ENCODE results near the gene SLC16A1. TPM values are rescaled to one million over a fixed set of nuclear protein-coding genes. Genes with fewer than 3 reads are reported as not detected.

Gene SLC16A1
- total and polyA plus RNA-seq, 4 donors, result 28.3 to 87.3 (median 34.5) TPM

DNA sequence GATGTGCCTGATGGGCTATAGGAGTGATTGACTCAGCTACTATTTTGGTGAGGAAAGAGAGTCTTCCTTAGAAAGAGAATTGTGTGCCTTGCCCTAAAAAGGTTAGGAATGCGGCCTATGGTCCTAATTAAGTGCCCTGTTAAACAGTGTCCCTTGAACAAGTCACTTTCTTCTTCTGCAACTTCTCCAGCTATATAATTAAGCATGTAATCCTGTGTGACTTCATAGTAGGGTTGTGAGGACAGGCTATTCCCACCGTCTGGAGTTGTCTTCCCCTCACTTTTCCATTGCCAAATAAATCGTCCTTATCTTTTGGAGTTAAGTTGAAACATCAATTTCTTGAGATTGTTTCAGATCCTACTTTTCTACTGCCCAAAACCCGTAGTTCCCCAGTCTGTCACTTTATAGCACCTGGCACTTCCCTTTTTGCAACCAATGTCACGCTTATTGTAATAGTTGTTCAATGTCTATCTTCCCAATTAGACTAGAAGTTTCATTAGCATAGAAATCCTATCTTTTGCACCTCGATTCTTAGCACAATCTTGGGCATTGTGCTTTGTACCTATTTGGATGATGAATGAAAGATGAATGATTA lies 27.6 kb upstream of the SLC16A1 start:
- H3K9ac ChIP-seq (ENCODE audit: low read depth in 1 of 2, low read length in 2 of 2), result no peak overlapping the region
- no peak overlapping the region for H3K4me3 ChIP-seq (ENCODE audit: low read depth in 1 of 3, low read length in 3 of 3)
- DNase-seq (ENCODE audit: low spot score), result no peak
- H3K9me3 ChIP-seq (ENCODE audit: control insufficient read depth in 4 of 4, low read length in 3 of 4), result no peaks in the 10 kb centered on the region
- no peak overlapping the region for H3K27ac ChIP-seq (ENCODE audit: low read depth in 1 of 2, low read length in 2 of 2)
- H3K27me3 ChIP-seq (ENCODE audit: control insufficient read depth in 4 of 4, insufficient read depth in 4 of 4, low read length in 3 of 4), result no peaks in the 10 kb centered on the region
- H3K36me3 ChIP-seq (ENCODE audit: control insufficient read depth in 4 of 4, insufficient read depth in 3 of 4, low read depth in 1 of 4, low read length in 3 of 4), result no peaks in the 10 kb centered on the region
- WGBS, result 81% methylated on average over 6 of the region's 6 CpGs
- TF ChIP-seq YY1 (IDR thresholded peaks at IDR 0.05), result no peak
- peaks cover 0 to 5% (median 4%) of the 10 kb centered on the region in 4 donors for H3K4me1 ChIP-seq (ENCODE audit: control insufficient read depth in 4 of 4, insufficient read depth in 4 of 4, low read length in 3 of 4)

DNA sequence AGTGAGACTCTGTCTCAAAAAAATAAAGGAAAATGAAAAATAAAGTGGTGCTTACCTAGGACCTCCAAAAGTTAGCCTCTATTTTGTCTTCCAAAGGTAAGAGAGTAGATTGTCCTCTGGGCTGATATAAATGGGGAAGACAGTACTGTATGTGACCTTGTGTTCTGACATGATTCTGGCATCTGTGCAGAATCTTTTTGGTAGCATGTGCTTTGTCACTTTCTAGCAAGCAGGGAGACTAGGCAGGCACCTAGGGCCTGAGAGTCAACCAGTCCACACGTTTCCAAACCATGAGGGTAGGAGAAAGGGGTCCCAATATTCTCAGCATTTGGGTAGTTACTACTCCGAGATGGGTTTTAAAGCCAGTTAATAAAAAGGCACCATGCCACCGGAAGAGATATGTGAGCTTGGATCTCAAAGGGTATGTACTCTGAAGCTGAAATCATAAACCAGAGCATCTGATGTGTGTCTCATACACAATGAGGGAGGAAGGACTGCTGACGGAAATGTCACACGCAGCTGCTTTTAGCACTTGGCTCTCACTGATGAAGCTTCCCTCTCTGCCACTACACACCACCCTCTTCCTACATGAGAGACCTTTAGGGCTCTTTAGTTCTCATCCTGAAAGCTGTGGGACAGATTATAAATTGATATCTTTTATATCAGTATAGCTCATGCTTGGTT lies 27.0 kb upstream of the SLC16A1 start:
- WGBS, result 84% methylated on average over 5 of the region's 5 CpGs

DNA sequence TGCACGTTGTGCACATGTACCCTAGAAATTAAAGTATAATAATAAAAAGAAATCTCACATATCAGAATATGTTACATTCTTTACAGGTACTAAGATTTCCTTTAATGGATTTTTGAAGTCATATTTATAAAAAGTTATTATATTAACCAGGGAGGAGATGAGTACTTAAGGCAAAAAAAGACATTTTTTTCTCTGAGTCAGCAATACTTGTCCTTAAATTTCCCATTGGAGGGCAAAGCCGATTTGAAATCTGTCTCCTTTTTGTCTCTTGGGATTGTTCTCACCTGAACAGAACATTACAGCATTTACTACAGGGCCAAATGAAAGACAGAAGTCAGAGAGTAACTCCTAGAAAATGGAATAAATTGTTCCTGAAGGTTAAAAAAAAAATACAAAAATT lies 26.3 kb upstream of the SLC16A1 start:
- no peak overlapping the region for H3K27ac ChIP-seq (ENCODE audit: low read depth in 1 of 2, low read length in 2 of 2)
- no peaks in the 10 kb centered on the region for H3K36me3 ChIP-seq (ENCODE audit: control insufficient read depth in 4 of 4, insufficient read depth in 3 of 4, low read depth in 1 of 4, low read length in 3 of 4)
- no peaks in the 10 kb centered on the region for H3K4me1 ChIP-seq (ENCODE audit: control insufficient read depth in 4 of 4, insufficient read depth in 4 of 4, low read length in 3 of 4)
- 96% methylated on average over 2 of the region's 2 CpGs for WGBS
- H3K4me3 ChIP-seq (ENCODE audit: low read depth in 1 of 3, low read length in 3 of 3), result no peak overlapping the region
- no peaks in the 10 kb centered on the region for H3K9me3 ChIP-seq (ENCODE audit: control insufficient read depth in 4 of 4, low read length in 3 of 4)
- no peak for DNase-seq (ENCODE audit: low spot score)
- H3K27me3 ChIP-seq (ENCODE audit: control insufficient read depth in 4 of 4, insufficient read depth in 4 of 4, low read length in 3 of 4), result no peaks in the 10 kb centered on the region
- H3K9ac ChIP-seq (ENCODE audit: low read depth in 1 of 2, low read length in 2 of 2), result no peak overlapping the region
- TF ChIP-seq HNF4G (IDR thresholded peaks at IDR 0.05) (no peak), RXRA (IDR thresholded peaks at IDR 0.05) (no peak), YY1 (IDR thresholded peaks at IDR 0.05) (no peak), FOXA1 (IDR thresholded peaks at IDR 0.05) (no peak), GABPA (IDR thresholded peaks at IDR 0.05 in 1 of 2, conservative IDR thresholded peaks at IDR 0.05 in 1 of 2) (no peak), SP1 (IDR thresholded peaks at IDR 0.05) (no peak)
- TF ChIP-seq, protein P1, sequence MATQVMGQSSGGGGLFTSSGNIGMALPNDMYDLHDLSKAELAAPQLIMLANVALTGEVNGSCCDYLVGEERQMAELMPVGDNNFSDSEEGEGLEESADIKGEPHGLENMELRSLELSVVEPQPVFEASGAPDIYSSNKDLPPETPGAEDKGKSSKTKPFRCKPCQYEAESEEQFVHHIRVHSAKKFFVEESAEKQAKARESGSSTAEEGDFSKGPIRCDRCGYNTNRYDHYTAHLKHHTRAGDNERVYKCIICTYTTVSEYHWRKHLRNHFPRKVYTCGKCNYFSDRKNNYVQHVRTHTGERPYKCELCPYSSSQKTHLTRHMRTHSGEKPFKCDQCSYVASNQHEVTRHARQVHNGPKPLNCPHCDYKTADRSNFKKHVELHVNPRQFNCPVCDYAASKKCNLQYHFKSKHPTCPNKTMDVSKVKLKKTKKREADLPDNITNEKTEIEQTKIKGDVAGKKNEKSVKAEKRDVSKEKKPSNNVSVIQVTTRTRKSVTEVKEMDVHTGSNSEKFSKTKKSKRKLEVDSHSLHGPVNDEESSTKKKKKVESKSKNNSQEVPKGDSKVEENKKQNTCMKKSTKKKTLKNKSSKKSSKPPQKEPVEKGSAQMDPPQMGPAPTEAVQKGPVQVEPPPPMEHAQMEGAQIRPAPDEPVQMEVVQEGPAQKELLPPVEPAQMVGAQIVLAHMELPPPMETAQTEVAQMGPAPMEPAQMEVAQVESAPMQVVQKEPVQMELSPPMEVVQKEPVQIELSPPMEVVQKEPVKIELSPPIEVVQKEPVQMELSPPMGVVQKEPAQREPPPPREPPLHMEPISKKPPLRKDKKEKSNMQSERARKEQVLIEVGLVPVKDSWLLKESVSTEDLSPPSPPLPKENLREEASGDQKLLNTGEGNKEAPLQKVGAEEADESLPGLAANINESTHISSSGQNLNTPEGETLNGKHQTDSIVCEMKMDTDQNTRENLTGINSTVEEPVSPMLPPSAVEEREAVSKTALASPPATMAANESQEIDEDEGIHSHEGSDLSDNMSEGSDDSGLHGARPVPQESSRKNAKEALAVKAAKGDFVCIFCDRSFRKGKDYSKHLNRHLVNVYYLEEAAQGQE (IDR thresholded peaks at IDR 0.05), result no peak
- TF ChIP-seq, protein P2, sequence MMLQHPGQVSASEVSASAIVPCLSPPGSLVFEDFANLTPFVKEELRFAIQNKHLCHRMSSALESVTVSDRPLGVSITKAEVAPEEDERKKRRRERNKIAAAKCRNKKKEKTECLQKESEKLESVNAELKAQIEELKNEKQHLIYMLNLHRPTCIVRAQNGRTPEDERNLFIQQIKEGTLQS (IDR thresholded peaks at IDR 0.05), result no peak
- TF ChIP-seq, protein P3, sequence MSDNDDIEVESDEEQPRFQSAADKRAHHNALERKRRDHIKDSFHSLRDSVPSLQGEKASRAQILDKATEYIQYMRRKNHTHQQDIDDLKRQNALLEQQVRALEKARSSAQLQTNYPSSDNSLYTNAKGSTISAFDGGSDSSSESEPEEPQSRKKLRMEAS (IDR thresholded peaks at IDR 0.05), result no peak

More for the DNA sequence above, 27.0 kb upstream of the SLC16A1 start:
- Histone ChIP-seq H3K27ac (ENCODE audit: low read depth in 1 of 2, low read length in 2 of 2) (no peak overlapping the region), H3K36me3 (ENCODE audit: control insufficient read depth in 4 of 4, insufficient read depth in 3 of 4, low read depth in 1 of 4, low read length in 3 of 4) (no peaks in the 10 kb centered on the region), H3K4me1 (ENCODE audit: control insufficient read depth in 4 of 4, insufficient read depth in 4 of 4, low read length in 3 of 4) (peaks cover 0 to 2% (median 1%) of the 10 kb centered on the region in 4 donors), H3K27me3 (ENCODE audit: control insufficient read depth in 4 of 4, insufficient read depth in 4 of 4, low read length in 3 of 4) (no peaks in the 10 kb centered on the region), H3K9me3 (ENCODE audit: control insufficient read depth in 4 of 4, low read length in 3 of 4) (no peaks in the 10 kb centered on the region), H3K9ac (ENCODE audit: low read depth in 1 of 2, low read length in 2 of 2) (no peak overlapping the region), H3K4me3 (ENCODE audit: low read depth in 1 of 3, low read length in 3 of 3) (no peak overlapping the region)
- DNase-seq (ENCODE audit: low spot score), result no peak
- TF ChIP-seq, protein P4, sequence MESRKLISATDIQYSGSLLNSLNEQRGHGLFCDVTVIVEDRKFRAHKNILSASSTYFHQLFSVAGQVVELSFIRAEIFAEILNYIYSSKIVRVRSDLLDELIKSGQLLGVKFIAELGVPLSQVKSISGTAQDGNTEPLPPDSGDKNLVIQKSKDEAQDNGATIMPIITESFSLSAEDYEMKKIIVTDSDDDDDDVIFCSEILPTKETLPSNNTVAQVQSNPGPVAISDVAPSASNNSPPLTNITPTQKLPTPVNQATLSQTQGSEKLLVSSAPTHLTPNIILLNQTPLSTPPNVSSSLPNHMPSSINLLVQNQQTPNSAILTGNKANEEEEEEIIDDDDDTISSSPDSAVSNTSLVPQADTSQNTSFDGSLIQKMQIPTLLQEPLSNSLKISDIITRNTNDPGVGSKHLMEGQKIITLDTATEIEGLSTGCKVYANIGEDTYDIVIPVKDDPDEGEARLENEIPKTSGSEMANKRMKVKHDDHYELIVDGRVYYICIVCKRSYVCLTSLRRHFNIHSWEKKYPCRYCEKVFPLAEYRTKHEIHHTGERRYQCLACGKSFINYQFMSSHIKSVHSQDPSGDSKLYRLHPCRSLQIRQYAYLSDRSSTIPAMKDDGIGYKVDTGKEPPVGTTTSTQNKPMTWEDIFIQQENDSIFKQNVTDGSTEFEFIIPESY (IDR thresholded peaks at IDR 0.05), result no peak
- TF ChIP-seq, protein P5, sequence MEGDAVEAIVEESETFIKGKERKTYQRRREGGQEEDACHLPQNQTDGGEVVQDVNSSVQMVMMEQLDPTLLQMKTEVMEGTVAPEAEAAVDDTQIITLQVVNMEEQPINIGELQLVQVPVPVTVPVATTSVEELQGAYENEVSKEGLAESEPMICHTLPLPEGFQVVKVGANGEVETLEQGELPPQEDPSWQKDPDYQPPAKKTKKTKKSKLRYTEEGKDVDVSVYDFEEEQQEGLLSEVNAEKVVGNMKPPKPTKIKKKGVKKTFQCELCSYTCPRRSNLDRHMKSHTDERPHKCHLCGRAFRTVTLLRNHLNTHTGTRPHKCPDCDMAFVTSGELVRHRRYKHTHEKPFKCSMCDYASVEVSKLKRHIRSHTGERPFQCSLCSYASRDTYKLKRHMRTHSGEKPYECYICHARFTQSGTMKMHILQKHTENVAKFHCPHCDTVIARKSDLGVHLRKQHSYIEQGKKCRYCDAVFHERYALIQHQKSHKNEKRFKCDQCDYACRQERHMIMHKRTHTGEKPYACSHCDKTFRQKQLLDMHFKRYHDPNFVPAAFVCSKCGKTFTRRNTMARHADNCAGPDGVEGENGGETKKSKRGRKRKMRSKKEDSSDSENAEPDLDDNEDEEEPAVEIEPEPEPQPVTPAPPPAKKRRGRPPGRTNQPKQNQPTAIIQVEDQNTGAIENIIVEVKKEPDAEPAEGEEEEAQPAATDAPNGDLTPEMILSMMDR (IDR thresholded peaks at IDR 0.05; ENCODE audit: low read depth, low read length, missing input control), result no peak
- TF ChIP-seq FOXA1 (IDR thresholded peaks at IDR 0.05), result no peak
- no peak for TF ChIP-seq HNF4A (conservative IDR thresholded peaks at IDR 0.05)
- no peak for TF ChIP-seq YY1 (IDR thresholded peaks at IDR 0.05)
- TF ChIP-seq JUND (IDR thresholded peaks at IDR 0.05), result no peak
- TF ChIP-seq HNF4G (IDR thresholded peaks at IDR 0.05), result no peak
- TF ChIP-seq, protein P2 (IDR thresholded peaks at IDR 0.05), result no peak
- TF ChIP-seq FOXA2 (IDR thresholded peaks at IDR 0.05), result no peak
- no peak for TF ChIP-seq NR2F2 (IDR thresholded peaks at IDR 0.05)
- no peak for TF ChIP-seq TAF1 (conservative IDR thresholded peaks at IDR 0.05)
- TF ChIP-seq SP1 (IDR thresholded peaks at IDR 0.05), result no peak
- no peak for TF ChIP-seq GABPA (IDR thresholded peaks at IDR 0.05 in 1 of 2, conservative IDR thresholded peaks at IDR 0.05 in 1 of 2)
- no peak for TF ChIP-seq RXRA (IDR thresholded peaks at IDR 0.05)
- TF ChIP-seq, protein P3 (IDR thresholded peaks at IDR 0.05), result no peak
